Activated naive CD8-positive, alpha-beta T cell treated with anti-CD3 and anti-CD28 coated beads, Interleukin-2, amount 10 ng/mL, durations not matched to agents 7 days and 5 days (primary cell): ENCODE results near the gene MDP1. TPM values are rescaled to one million over a fixed set of nuclear protein-coding genes. Genes with fewer than 3 reads are reported as not detected.
"Not testable (repeated sequence)": the region's sequence is repeated elsewhere in the genome, so short reads cannot be mapped to it uniquely, and the experiment has no call there.

ENCODE experiments used
- ATAC-seq: fragments of 150-1000 bp; cut with Tn5 transposase; one replicate; pipeline ENCODE4 v1.10.0; 2021; ENCODE audit warnings: low read depth, moderate library complexity
- POLR2A ChIA-PET: fragments of 350-600 bp; sonication (Branson Sonifier 250); formaldehyde crosslinking; loops from one replicate; lab custom pipeline; 2021; ENCODE audit warnings: antibody characterized with exemption; lab: Charles Lee
- DNase-seq: peaks from one replicate; pipeline ENCODE4 v3.0.0; 2021
- H3K27ac Mint-ChIP-seq: one replicate; pipeline ENCODE4 v1.8.0; 2022; ENCODE audit warnings: mild to moderate bottlenecking, mixed read lengths
- H3K27me3 Mint-ChIP-seq: one replicate; pipeline ENCODE4 v1.8.0; 2022; ENCODE audit warnings: mild to moderate bottlenecking, moderate library complexity, mixed read lengths
- H3K36me3 Mint-ChIP-seq: one replicate; pipeline ENCODE4 v1.8.0; 2021; ENCODE audit warnings: mild to moderate bottlenecking, mixed read lengths
- H3K4me1 Mint-ChIP-seq: one replicate; pipeline ENCODE4 v1.8.0; 2021; ENCODE audit warnings: mixed read lengths
- H3K4me3 Mint-ChIP-seq: one replicate; pipeline ENCODE4 v1.8.0; 2022; ENCODE audit warnings: mild to moderate bottlenecking, moderate library complexity, mixed read lengths
- H3K9me3 Mint-ChIP-seq: one replicate; pipeline ENCODE4 v1.8.0; 2021; ENCODE audit warnings: mixed read lengths
- total RNA-seq, 2 experiments: library from RNA; stranded (reverse); gene quantifications; one replicate each; pipeline ENCODE4 v1.2.3, GENCODE V29; 2021

The MDP1 gene
- total RNA-seq, 2 experiments from 2014 or later, result 11.9 to 15.4 TPM

GRCh38 chr14:24213866-24214662, 1.8 kb downstream of the MDP1 start:
- no peak for DNase-seq
- Mint-ChIP-seq H3K27ac (peak overlapping the region; percentile 98), H3K9me3 (no peaks in the 10 kb centered on the region), H3K36me3 (peaks cover 27% of the 10 kb centered on the region), H3K27me3 (no peaks in the 10 kb centered on the region), H3K4me3 (peak overlapping the region; percentile 93), H3K4me1 (peaks cover 45% of the 10 kb centered on the region)
- no peak for ATAC-seq
- POLR2A ChIA-PET, result interaction anchor here (0.6 to 4.4 kb wide), 29 partner anchors 11 to 228 kb away, joined by 3 to 57 read pairs (median 6); partner anchors contain the start of genes CBLN3, DCAF11, DHRS1 and EMC9

DNA sequence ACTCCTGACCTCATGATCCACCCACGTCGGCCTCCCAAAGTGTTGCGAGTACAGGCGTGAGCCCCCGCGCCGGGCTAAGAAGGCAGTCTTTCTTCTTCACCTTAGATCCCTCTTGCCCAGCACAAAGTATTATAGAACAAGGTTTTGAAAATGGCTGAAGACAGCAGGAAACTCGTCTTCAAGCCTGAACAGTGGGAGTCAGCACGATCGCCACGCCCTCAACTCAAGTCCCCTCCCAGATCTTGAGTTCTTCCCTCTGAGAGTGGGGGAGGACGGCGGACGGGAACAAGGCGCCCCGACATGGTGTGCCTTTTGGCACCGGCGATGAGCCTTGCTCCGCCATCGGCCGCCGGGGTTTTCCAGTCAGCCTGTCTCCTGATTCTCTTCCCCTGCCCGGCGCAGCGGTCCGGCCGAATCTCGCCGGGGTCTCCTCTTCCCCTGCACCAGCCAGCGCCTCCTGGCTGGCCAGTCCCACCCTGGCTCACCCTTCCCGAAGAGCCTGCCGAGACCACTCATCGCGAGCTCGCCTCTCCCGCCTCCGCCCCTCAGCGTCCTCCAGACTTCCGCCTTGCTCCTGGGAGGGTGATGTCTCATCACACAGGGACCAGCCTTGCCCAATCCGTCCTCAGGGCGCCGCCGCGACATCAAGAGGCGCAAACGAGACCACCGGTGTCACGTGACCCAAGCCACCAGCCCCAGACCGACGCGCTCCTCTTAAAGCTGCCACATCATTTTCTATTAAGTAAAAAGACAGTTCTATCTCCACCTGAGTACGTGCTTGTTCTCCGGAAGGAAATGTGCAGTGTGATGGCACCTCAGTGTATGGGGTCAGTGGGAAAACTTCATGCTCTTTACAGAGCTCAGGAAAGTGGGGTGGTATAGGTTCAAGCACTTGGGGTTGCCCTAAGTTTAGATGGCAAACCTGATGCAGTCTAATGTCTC, 2.7 kb downstream of the MDP1 start, which contains the start of gene CHMP4A:
CHMP4A (minus strand) TSS at position 565 of the 942 bp plus-strand sequence; CDS start at position 516, 49 bp downstream.
- peaks cover 45% of the 10 kb centered on the region for H3K4me1 Mint-ChIP-seq
- POLR2A ChIA-PET, result interaction anchor here (0.6 to 4.4 kb wide), 33 partner anchors 10 to 229 kb away, joined by 3 to 57 read pairs (median 5); partner anchors contain the start of genes CBLN3, DCAF11, DHRS1 and EMC9
- no peaks in the 10 kb centered on the region for H3K9me3 Mint-ChIP-seq
- H3K27me3 Mint-ChIP-seq, result no peaks in the 10 kb centered on the region
- ATAC-seq, result peak; percentile 80
- peaks cover 31% of the 10 kb centered on the region for H3K36me3 Mint-ChIP-seq
- peak within 1 kb of the TSS; percentile 98 for H3K27ac Mint-ChIP-seq
- peak within 1 kb of the TSS; percentile 93 for H3K4me3 Mint-ChIP-seq
- DNase-seq, result peak; percentile 94

- Mint-ChIP-seq H3K4me3 (no peak overlapping the region), H3K27ac (peak overlapping the region; percentile 50), H3K9me3 (no peaks in the 10 kb centered on the region), H3K27me3 (no peaks in the 10 kb centered on the region), H3K4me1 (peaks cover 48% of the 10 kb centered on the region), H3K36me3 (peaks cover 45% of the 10 kb centered on the region)
- ATAC-seq (no peak), DNase-seq (no peak)
- POLR2A ChIA-PET, result interaction anchor here (1.2 to 4.4 kb wide), 4 partner anchors 16 to 116 kb away, joined by 4 to 57 read pairs (median 42); partner anchors contain the start of genes IRF9, TINF2 and TM9SF1
Observed at GRCh38 chr14:24211311-24211710, 4.6 kb downstream of the MDP1 start.

DNA sequence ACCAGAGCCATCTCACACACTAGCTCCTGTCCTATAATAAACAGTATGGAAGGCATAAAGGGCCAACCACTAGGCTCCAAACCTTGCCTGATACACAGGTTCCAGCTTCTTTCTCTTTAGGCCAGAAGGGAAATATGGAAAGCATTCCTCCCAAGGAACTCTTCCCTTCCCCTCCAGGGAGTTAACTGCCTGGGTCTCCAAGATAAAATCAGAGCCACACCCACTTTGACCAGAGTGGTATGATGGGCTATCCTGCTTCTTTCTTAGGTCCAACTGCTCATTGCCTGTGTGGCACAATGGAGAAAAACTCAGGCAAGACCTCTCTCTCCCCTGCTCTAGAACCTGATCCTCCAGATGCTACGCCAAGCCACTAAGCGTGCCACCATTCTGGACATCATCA, 8.2 kb downstream of the MDP1 start:
- Mint-ChIP-seq H3K27me3 (no peaks in the 10 kb centered on the region), H3K4me3 (no peak overlapping the region), H3K36me3 (peaks cover 69% of the 10 kb centered on the region), H3K4me1 (peaks cover 26% of the 10 kb centered on the region), H3K9me3 (peaks cover 7% of the 10 kb centered on the region), H3K27ac (no peak overlapping the region)
- POLR2A ChIA-PET, result interaction anchor here (0.6 to 1.7 kb wide), 3 partner anchors 9 to 48 kb away, joined by 3 to 8 read pairs (median 3); no protein-coding TSS in a partner anchor
- no peak for DNase-seq
- no peak for ATAC-seq

- POLR2A ChIA-PET, result interaction anchor here (1.0 to 1.7 kb wide), 2 partner anchors 9 to 21 kb away, joined by 3 to 8 read pairs; no protein-coding TSS in a partner anchor
- peaks cover 9% of the 10 kb centered on the region for H3K9me3 Mint-ChIP-seq
- no peak overlapping the region for H3K27ac Mint-ChIP-seq
- H3K36me3 Mint-ChIP-seq, result peaks cover 72% of the 10 kb centered on the region
- peaks cover 24% of the 10 kb centered on the region for H3K4me1 Mint-ChIP-seq
- no peak overlapping the region for H3K4me3 Mint-ChIP-seq
- ATAC-seq (no peak), DNase-seq (no peak)
- no peaks in the 10 kb centered on the region for H3K27me3 Mint-ChIP-seq
Observed at GRCh38 chr14:24207104-24207551, 8.7 kb downstream of the MDP1 start.

- Mint-ChIP-seq H3K4me3 (no peak overlapping the region), H3K27ac (no peak overlapping the region), H3K27me3 (no peaks in the 10 kb centered on the region), H3K9me3 (peaks cover 13% of the 10 kb centered on the region), H3K4me1 (peaks cover 19% of the 10 kb centered on the region), H3K36me3 (peaks cover 75% of the 10 kb centered on the region)
- ATAC-seq, result no peak
- DNase-seq, result no peak
- POLR2A ChIA-PET, result interaction anchor here (1.0 to 1.7 kb wide), 3 partner anchors 8 to 22 kb away, joined by 3 to 8 read pairs (median 7); partner anchors contain the start of gene TM9SF1
Observed at GRCh38 chr14:24206260-24207103, 9.4 kb downstream of the MDP1 start.

- POLR2A ChIA-PET, result interaction anchor here (0.7 to 2.1 kb wide), 2 partner anchors 8 to 238 kb away, joined by 3 to 6 read pairs; partner anchors contain the start of genes CHMP4A and SDR39U1
- Mint-ChIP-seq H3K27ac (no peak overlapping the region), H3K4me3 (no peak overlapping the region), H3K36me3 (peaks cover 79% of the 10 kb centered on the region), H3K9me3 (peaks cover 15% of the 10 kb centered on the region), H3K27me3 (no peaks in the 10 kb centered on the region), H3K4me1 (peaks cover 11% of the 10 kb centered on the region)
- ATAC-seq, result no peak
- DNase-seq, result no peak
Observed at GRCh38 chr14:24204163-24205146, 11.4 kb downstream of the MDP1 start.

DNA sequence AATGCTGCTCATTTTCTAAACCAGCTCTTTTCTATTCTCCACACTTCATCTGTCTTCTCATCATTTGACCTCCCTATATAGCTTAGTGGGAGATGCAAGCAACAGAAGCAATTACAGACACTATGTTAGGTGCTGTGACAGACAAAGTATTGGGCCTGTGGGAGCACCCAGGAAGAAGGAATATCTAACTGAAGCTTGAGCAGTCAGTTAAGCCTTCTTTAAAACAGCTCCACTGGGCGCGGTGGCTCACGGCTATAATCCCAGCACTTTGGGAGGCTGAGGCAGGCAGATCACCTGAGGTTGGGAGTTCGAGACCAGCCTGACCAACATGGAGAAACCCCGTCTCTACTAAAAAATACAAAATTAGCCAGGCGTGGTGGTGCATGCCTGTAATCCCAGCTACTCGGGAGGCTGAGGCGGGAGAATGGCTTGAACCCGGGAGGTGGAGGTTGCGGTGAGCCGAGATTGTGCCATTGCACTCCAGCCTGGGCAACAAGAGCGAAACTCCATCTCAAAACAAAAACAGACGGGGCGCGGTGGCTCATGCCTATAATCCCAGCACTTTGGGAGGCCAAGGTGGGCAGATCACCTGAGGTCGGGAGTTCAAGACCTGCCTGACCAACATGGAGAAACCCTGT, 12.5 kb downstream of the MDP1 start:
- Mint-ChIP-seq H3K36me3 (peaks cover 84% of the 10 kb centered on the region), H3K4me1 (peaks cover 15% of the 10 kb centered on the region), H3K9me3 (peaks cover 18% of the 10 kb centered on the region)
- H3K4me3 Mint-ChIP-seq, DNase-seq, H3K27me3 Mint-ChIP-seq, ATAC-seq, H3K27ac Mint-ChIP-seq: not testable (repeated sequence)
- POLR2A ChIA-PET, result interaction anchor here (2.1 kb wide), 1 partner anchor 9 kb away, joined by 6 read pairs; the partner anchor contains the start of gene CHMP4A

DNA sequence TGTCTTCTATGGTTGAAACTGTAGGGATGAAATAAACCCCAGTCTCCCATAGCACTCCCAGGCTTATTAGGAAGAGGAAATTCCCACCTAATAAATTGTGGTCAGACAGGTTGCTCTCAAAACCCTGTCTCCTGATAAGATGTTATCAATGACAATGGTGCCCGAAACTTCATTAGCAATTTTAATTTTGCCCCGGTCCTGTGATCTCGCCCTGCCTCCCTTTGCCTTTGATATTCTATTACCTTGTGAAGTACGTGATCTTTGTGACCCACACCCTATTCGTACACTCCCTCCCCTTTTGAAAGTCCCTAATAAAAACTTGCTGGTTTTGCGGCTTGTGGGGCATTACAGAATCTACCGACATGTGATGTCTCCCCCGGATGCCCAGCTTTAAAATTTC, 13.3 kb downstream of the MDP1 start:
- Mint-ChIP-seq H3K4me1 (peaks cover 19% of the 10 kb centered on the region), H3K36me3 (peaks cover 78% of the 10 kb centered on the region), H3K9me3 (peaks cover 18% of the 10 kb centered on the region)
- ATAC-seq, H3K27me3 Mint-ChIP-seq, DNase-seq, H3K4me3 Mint-ChIP-seq, H3K27ac Mint-ChIP-seq: not testable (repeated sequence)
- POLR2A ChIA-PET, result interaction anchor here (0.6 to 2.1 kb wide), 2 partner anchors 10 to 27 kb away, joined by 5 to 6 read pairs; partner anchors contain the start of gene CHMP4A

DNA sequence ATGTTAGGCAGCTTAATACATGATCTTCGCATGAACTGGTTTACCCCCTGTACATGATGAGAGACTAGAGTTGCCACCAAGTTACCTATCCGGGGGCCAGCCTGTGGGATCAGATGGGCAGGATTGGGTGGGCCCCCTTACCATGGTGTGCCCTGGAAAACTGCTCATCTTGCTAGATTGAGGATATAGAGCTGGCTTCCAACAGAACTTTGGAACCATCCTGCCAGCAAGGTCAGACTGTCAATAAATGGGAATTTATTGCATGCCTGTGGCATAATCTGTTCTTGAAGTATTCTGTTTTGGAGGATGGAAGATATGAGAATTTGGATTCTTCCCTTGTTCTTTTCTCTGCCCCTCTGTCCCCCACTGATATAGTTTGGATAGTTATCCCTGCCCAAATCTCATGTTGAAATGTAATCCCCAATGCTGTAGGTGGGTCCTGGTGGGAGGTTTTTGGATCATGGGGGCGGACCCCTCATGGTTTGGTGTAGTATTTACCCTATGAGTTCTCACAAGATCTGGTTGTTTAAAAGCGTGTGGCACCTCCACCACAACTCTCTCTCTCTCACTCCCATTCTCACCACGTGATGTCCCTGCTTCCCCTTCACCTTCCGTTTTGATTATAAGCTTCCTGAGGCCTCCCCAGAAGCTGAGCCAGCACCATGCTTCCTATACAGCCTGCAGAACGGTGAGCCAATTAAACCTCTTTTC, 16.9 kb downstream of the MDP1 start:
- H3K4me3 Mint-ChIP-seq, result peak overlapping the region; percentile 21
- H3K9me3 Mint-ChIP-seq, result peaks cover 18% of the 10 kb centered on the region
- no peaks in the 10 kb centered on the region for H3K27me3 Mint-ChIP-seq
- no peak for DNase-seq
- H3K36me3 Mint-ChIP-seq, result peaks cover 58% of the 10 kb centered on the region
- peaks cover 31% of the 10 kb centered on the region for H3K4me1 Mint-ChIP-seq
- POLR2A ChIA-PET, result interaction anchor here (0.8 to 2.2 kb wide), 3 partner anchors 8 to 84 kb away, joined by 3 to 8 read pairs (median 7); partner anchors contain the start of genes DCAF11 and NRL
- no peak for ATAC-seq
- H3K27ac Mint-ChIP-seq, result peak overlapping the region; percentile 8
